DMS 273 treated with DMSO at 0.1 percent for 48 hours (cell line): ENCODE results near the gene CLRN2.

Experiments
- DNase-seq: peaks from one replicate; lab custom pipeline; 2025; lab: John Stamatoyannopoulos, UW

CLRN2 gene

DNA sequence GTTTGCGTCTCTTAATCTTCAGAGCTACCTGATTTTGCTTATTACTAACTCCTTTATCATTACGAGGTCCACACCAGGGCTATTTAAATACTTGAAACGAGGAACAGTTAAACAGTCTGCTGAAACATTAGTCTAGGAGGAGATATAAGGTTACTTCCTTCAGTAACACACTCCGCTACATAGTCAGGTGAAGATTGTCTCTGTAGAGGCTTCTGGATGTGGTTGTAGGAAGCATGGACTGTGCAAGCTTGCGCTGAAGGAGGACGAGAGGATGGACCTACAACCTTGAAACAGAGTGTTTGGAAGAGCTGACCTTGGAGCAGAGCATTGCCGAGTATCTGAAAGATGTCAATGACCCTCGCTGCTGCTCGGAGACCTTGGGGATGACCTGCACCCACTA is at the start of gene CLRN2:
TSS of gene CLRN2 (plus strand) at position 301 of the 400 bp plus-strand sequence. CDS start 102 bp downstream, outside the sequence.
- DNase-seq: no peak

- DNase-seq: no peak
These were observed 46.2 kb upstream of the CLRN2 start for GRCh38 chr4:17468619-17469221.

GRCh38 chr4:17469931-17470674 is 44.9 kb upstream of the CLRN2 start:
- no peak for DNase-seq

DNA sequence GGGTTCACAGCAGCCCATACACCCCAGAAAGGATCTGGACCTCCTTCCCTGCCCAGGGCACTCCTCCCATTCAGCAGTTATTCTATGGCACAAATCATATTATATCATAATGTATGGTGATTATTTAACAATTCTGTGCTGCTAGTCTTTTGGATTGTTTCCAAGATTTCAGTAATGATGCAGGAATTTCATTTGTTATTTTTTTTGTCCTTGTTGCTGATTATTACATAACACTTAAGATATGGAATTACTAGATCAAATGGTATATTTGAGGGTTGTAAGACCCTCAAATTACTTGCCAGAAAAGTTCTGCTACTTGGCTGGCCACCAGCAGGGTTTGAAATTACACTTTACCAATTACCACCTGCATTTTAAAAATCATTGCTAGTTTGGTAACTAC is 39.5 kb upstream of the CLRN2 start:
- DNase-seq: no peak

GRCh38 chr4:17476853-17477252 is 38.1 kb upstream of the CLRN2 start:
- no peak for DNase-seq

- no peak for DNase-seq
These were observed 37.0 kb upstream of the CLRN2 start for GRCh38 chr4:17477774-17478472.

- no peak for DNase-seq
These were observed 34.6 kb upstream of the CLRN2 start for GRCh38 chr4:17480210-17480927.

DNA sequence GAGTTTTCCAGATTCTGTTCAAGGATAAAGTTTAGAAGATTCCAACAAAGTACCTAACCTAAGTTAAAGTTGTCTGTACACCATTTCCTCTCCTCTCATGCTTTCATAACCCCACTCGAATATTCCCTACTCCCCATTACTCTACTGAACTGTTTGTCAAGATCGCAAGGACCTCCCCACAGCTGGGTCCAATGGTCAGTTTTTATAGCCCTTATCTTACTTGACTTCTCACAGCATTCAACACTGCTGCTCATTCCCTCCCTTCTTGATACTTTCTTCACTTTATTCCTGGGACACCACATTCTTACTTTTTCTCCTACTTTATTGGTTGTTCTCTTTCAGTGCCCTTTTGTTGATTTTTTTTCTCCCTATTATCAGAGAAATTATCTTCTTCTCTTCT is 34.0 kb upstream of the CLRN2 start:
- DNase-seq: no peak

GRCh38 chr4:17482716-17483115 is 32.2 kb upstream of the CLRN2 start:
- no peak for DNase-seq

DNA sequence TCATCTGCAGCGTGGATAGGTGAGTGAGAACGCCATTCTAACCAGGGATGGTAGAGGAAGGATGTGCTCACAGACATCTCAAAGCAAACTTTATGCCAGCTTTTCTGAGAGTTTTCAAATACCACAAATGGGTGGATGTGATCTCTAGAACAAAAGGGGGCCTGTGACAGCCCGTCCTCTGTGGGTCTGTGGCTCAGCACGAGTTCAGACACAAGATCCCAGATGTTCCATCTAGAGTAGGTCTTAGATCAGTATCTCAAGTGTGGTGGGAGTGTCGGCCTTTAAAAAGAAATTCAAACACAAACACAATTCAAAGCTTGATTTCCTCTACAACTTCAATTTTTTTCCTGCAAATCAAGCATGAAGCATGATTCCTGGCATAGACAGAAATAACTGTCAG is 25.8 kb upstream of the CLRN2 start:
- no peak for DNase-seq

DNA sequence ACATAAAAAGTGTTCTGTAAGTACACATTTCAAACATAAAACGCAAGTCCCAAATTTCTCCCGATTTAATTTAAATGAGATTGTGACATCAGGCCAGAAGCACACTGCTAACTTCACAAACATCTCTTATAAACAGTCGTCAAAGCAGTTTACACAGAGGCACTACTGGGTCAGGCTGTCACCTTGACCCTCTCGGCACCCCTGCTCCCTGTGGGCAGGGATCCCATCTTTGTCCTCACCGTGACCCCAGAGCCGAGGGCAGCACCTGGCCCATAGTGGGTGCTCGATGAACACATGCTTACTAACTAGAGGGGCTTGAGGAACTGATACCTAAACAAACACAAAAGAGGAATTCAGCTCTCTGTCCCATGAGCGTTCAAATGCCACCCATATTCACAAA is 25.2 kb upstream of the CLRN2 start:
- DNase-seq: no peak

- no peak for DNase-seq
These were observed 24.3 kb upstream of the CLRN2 start for GRCh38 chr4:17490575-17491059.

DNA sequence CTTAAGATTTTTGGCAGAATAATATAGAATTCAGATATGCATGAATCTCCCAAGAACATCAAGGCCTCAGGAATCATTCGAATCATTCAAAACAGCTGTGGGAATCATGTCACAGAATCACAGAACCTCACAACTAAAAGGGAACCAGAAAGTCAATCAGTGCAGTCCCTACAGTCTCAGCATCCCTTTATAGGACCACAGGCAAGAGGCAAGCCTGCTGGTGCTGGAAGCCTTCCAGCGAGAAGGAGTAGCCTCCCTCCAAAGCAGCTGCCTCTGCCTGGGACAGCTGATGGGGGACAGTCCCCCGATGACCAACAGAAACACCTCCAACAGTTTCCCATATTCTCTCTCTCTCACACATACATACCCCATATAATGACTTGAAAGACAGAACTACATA is 23.8 kb upstream of the CLRN2 start:
- no peak for DNase-seq

- no peak for DNase-seq
These were observed 22.8 kb upstream of the CLRN2 start for GRCh38 chr4:17492058-17492741.

GRCh38 chr4:17492876-17493275 is 22.1 kb upstream of the CLRN2 start:
- DNase-seq: no peak

DNA sequence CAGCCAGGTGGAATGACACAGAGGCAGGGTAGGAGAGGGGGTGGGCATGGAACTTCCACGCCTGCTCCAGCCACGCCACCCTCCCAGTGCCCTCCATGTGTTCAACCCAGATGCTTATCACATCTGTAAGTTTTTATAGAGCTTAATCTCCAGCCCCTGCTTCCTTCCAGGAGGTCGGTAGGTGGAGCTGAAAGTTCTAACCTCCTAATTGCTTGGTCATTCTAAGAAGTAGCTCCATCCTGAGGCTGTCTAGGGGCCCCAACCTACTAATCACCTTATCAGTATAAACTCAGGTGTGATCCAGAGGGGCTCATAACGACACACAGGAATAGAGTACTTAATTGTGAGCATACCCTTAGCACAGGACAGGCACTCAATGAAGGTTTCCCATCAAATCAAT is 21.3 kb upstream of the CLRN2 start:
- no peak for DNase-seq

DNA sequence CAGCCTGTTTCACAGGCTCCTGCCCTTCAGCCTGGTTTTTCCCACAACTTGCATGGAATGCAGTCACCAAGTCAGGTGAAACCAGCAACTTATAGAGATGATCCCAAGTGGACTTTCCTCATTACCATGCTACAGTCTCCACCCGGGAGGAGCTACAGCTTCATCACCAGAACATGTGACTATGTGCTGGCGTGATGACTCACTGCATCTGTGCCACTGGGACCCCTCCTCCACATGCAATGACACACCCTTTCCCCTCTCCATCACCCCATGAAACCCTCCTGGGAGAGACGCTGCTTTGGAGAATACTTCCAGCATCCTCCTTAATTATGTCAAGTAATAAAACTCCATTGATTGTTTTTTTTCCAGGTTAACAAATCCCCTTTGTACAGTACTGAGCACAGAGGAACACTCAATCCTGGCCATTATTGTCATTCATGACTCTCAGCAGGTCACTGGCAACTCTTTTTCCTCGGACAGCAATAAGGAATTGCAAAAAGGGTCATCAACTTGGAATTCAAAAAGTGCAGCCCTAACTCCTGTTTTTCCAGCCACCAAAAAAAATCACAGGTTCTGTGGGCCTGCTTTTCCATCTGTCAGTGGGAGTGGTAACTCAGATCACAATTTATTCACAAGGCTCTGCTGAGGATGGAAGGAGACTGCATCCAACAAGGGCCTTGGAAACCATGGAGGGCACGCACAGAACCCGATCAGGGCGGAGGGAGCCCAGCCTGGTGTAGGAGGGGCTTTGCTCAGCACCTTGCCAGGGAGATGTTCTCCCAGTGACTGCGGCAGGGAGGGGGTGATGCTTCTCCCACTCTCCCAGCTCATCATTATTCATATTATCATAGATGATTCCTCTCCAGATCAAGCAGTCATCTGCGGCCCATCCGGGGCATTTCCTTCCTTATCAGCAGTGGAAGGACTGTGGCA is 20.4 kb upstream of the CLRN2 start:
- no peak for DNase-seq

GRCh38 chr4:17497890-17498523 is 17.0 kb upstream of the CLRN2 start:
- DNase-seq: no peak

GRCh38 chr4:17500574-17500973 is 14.4 kb upstream of the CLRN2 start:
- no peak for DNase-seq

GRCh38 chr4:17502756-17503155 is 12.2 kb upstream of the CLRN2 start:
- DNase-seq: no peak
